Epithelial cell of esophagus (primary cell): ENCODE results near the gene BICC1.

Source experiments
- DNase-seq: peaks from one replicate; pipeline ENCODE4 v3.0.0; 2010; ENCODE audit warnings: low read depth
- H3K4me3 ChIP-seq: 2 replicates; pipeline ENCODE4 v1.5.1; 2011; ENCODE audit warnings: mild to moderate bottlenecking, low read length, control low read depth
- CTCF ChIP-seq: IDR thresholded peaks from 2 replicates; pipeline ENCODE4 v1.5.1; 2011; ENCODE audit warnings: low read depth, mild to moderate bottlenecking, low read length, control low read depth, inconsistent platforms; ENCODE audit not compliant: insufficient read depth; ENCODE audit errors: missing control alignments

The BICC1 gene

GRCh38 chr10:58721601-58722281 is 209.1 kb downstream of the BICC1 start:
- no peak overlapping the region for H3K4me3 ChIP-seq
- no peak for DNase-seq
- TF ChIP-seq CTCF, result no peak

- TF ChIP-seq CTCF, result no peak
- no peak overlapping the region for H3K4me3 ChIP-seq
- DNase-seq, result no peak
Observed at GRCh38 chr10:58723186-58723585, 210.5 kb downstream of the BICC1 start.

DNA sequence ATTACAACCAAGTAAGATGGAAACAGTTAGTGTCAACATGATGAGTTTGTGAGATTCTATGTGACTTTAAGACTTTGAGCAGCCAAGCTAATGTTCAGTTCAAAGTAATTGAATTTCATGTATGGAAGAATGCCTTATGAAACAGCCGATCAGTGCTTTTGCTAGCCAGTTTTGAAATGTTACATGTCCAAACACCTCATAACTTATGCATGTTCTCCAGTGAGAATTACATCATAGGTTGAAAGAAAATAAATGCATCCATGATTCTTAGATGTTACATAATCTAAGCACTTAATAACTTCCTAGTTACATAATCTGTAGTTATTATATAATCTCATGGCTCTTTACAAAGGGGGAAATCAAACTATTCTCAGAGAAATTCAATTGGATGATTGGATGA is 211.3 kb downstream of the BICC1 start:
- peak; percentile 80 for DNase-seq
- H3K4me3 ChIP-seq, result no peak overlapping the region
- TF ChIP-seq CTCF, result no peak

- no peak overlapping the region for H3K4me3 ChIP-seq
- DNase-seq, result peak; percentile 33
- no peak for TF ChIP-seq CTCF
Observed at GRCh38 chr10:58724781-58725180, 212.1 kb downstream of the BICC1 start.

DNA sequence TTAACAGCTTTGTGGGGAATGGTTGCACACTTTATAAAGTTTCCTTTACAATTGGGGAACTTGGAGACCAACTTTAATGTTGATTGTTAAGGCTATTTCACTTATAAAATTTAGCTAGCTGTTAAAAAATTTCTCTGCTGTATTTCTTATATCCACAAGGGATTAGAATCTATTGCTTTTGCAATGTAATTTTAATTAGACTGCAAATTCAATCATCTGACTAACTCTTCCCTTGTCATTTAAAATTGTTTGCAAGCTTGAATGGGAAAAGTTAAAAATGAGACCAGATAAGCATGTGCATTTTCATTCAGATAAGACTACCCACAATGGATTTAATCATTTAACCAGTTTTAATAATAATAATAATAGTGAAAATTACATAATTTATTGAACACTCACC is 213.2 kb downstream of the BICC1 start:
- H3K4me3 ChIP-seq, result no peak overlapping the region
- no peak for DNase-seq
- TF ChIP-seq CTCF, result no peak

DNA sequence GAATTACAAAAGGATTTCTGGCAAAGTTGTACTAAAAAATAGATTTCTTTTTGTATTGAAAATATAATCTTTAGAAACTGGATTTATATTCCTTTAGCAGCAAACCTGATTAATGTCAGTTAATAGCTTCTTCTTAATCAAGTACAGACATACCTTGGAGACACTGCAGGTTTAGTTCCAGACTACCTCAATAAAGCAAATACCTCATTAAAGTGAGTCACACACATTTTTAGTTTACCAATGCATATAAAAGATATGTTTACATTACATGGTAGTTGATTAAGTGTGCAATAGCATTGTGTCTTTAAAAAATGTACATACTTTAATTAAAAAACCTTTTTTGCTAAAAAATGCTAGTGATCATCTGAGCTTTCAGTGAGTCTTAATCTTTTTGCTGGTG is 215.0 kb downstream of the BICC1 start:
- H3K4me3 ChIP-seq, result no peak overlapping the region
- no peak for TF ChIP-seq CTCF
- no peak for DNase-seq

GRCh38 chr10:58731276-58731675 is 218.6 kb downstream of the BICC1 start:
- TF ChIP-seq CTCF, result no peak
- no peak for DNase-seq
- H3K4me3 ChIP-seq, result no peak overlapping the region
